Stomach (tissue), 9 donors: Measurements from ENCODE around the gene TMEM181. TPM values are rescaled to one million over a fixed set of nuclear protein-coding genes. Genes with fewer than 3 reads are reported as not detected.
A peak's percentile ranks its signal among the peaks of the same experiment; 100 is the strongest.

ENCODE experiments used
- DNase-seq, 2 donors: peaks; one replicate each; pipeline versions ENCODE4 v3.0.0 to v3.0.0-alpha.2; 2013 to 2019
- H3K27ac ChIP-seq, 5 donors: fragments of 200-600 bp in 4 of 5; sonication (generic) in 4 of 5; one replicate each; pipeline ENCODE4 v1.5.1; 2013 to 2019; ENCODE audit warnings: mild to moderate bottlenecking in 1 of 5, moderate library complexity in 1 of 5
- H3K27me3 ChIP-seq, 3 donors: fragments of 200-600 bp; sonication (generic); one replicate each; pipeline ENCODE4 v1.5.1; 2017 to 2019; ENCODE audit warnings: mixed run types in 1 of 3
- H3K36me3 ChIP-seq, 4 donors: fragments of 200-600 bp; sonication (generic); 1 replicate in 3 of 4; 2 replicates in 1 of 4; pipeline ENCODE4 v1.5.1; 2016 to 2019
- H3K4me1 ChIP-seq, 4 donors: fragments of 200-600 bp; sonication (generic); one replicate each; pipeline ENCODE4 v1.5.1; 2016 to 2019
- H3K4me3 ChIP-seq, 4 donors: fragments of 200-600 bp; sonication (generic) in 3 of 4; one replicate each; pipeline ENCODE4 v1.5.1; 2016 to 2019; ENCODE audit warnings: mild to moderate bottlenecking in 1 of 4
- H3K9me3 ChIP-seq, 4 donors: fragments of 200-600 bp; sonication (generic); one replicate each; pipeline ENCODE4 v1.5.1; 2016 to 2019
- CTCF ChIP-seq, 7 experiments: fragments of 450-650 bp in 4 of 7; fragments of 200-600 bp in 3 of 7; sonication (generic) in 3 of 7; IDR thresholded peaks; one replicate each; pipeline ENCODE4 v1.5.1; 2016 to 2019; ENCODE audit warnings: antibody characterized with exemption in 7 of 7, control low read depth in 2 of 7, mild to moderate bottlenecking in 1 of 7
- EP300 ChIP-seq: sonication (generic); formaldehyde crosslinking; IDR thresholded peaks from one replicate; pipeline ENCODE4 v1.6.1; 2017; ENCODE audit warnings: antibody characterized with exemption
- POLR2A ChIP-seq, 4 donors: fragments of 450-650 bp; IDR thresholded peaks; one replicate each; pipeline ENCODE4 v1.6.1; 2016; ENCODE audit warnings: antibody characterized with exemption in 4 of 4, control low read depth in 2 of 4, mild to moderate bottlenecking in 1 of 4, moderate library complexity in 1 of 4
- POLR2AphosphoS5 ChIP-seq, 3 donors: sonication (generic); formaldehyde crosslinking; IDR thresholded peaks; one replicate each; pipeline ENCODE4 v1.6.1; 2016; ENCODE audit warnings: antibody characterized with exemption in 3 of 3
- WGBS, 5 donors: extraction: QIAGEN DNeasy Blood & Tissue Kit in 3 of 5; methylation state at CpG; one replicate each; pipeline versions ENCODE4 v1.1.5 to v1.1.7; 2013 to 2018; 5-methylcytosine and 5-hydroxymethylcytosine counted together
- intact Hi-C: fragments of 100-400 bp; cut with DNase I; formaldehyde crosslinking; loops from one replicate; pipeline ENCODE4 v1.15.1; 2023; ENCODE audit warnings: low total_unique reads
- polyA plus RNA-seq, 3 donors: library from polyadenylated mRNA; stranded (reverse); fragments of 200-250 nt; gene quantifications; one replicate each; pipeline ENCODE4 v1.2.3, GENCODE V29; 2013
- total RNA-seq, 5 donors: library from RNA; depleted of rRNA; stranded (reverse); fragments of >200 nt; gene quantifications; one replicate each; pipeline versions ENCODE4 v1.1.0 to v1.2.3, GENCODE V29; 2014 to 2016
- donor health status: healthy with polysubstance abuse.
- donor health status: Bipolar disorder and iron deficiency.
- donor health status: healthy.

The TMEM181 gene
- total and polyA plus RNA-seq, 8 donors = 2.9 to 62.2 (median 15.0) TPM

- 85 to 95% (median 94%) methylated on average over 10 to 11 of the region's 11 CpGs for WGBS, 5 donors
- intact Hi-C loops = no loop called here
- H3K27me3 ChIP-seq = no peaks in the 10 kb centered on the region
- TF ChIP-seq POLR2AphosphoS5 (IDR thresholded peaks at IDR 0.05) (no peak), CTCF (IDR thresholded peaks at IDR 0.05) (no peak), EP300 (no peak), POLR2A (IDR thresholded peaks at IDR 0.05) (no peak)
- peak overlapping the region in 3 of 5 donors; percentile 70 to 83 (median 81) for H3K27ac ChIP-seq
- no peak overlapping the region for H3K4me3 ChIP-seq
- DNase-seq = peak in 1 of 2 donors; percentile 15
- H3K9me3 ChIP-seq = no peaks in the 10 kb centered on the region
- peaks cover 19 to 82% (median 73%) of the 10 kb centered on the region in 4 donors for H3K36me3 ChIP-seq
- H3K4me1 ChIP-seq = peaks cover 13 to 38% (median 21%) of the 10 kb centered on the region in 4 donors
Observed at GRCh38 chr6:158633127-158633526, 73.2 kb downstream of the TMEM181 start.

- WGBS, 5 donors = 71 to 78% (median 72%) methylated on average over 6 of the region's 6 CpGs
Observed at GRCh38 chr6:158634695-158635426, 75.0 kb downstream of the TMEM181 start.

GRCh38 chr6:158635427-158636073 lies 75.7 kb downstream of the TMEM181 start:
- 88 to 92% (median 91%) methylated on average over 7 of the region's 7 CpGs for WGBS, 5 donors
- Histone ChIP-seq H3K4me3 (no peak overlapping the region), H3K4me1 (peaks cover 14 to 49% (median 31%) of the 10 kb centered on the region in 4 donors), H3K27ac (peak overlapping the region in 2 of 5 donors; percentile 2 to 12), H3K36me3 (peaks cover 10 to 81% (median 54%) of the 10 kb centered on the region in 4 donors), H3K9me3 (no peaks in the 10 kb centered on the region), H3K27me3 (no peaks in the 10 kb centered on the region)
- no peak for DNase-seq
- intact Hi-C loops = no loop called here
- TF ChIP-seq POLR2A (IDR thresholded peaks at IDR 0.05) = no peak
- TF ChIP-seq EP300 = no peak
- no peak for TF ChIP-seq CTCF (IDR thresholded peaks at IDR 0.05)
- TF ChIP-seq POLR2AphosphoS5 (IDR thresholded peaks at IDR 0.05) = no peak

More at GRCh38 chr6:158634695-158635426, 75.0 kb downstream of the TMEM181 start:
- H3K9me3 ChIP-seq = no peaks in the 10 kb centered on the region
- H3K27ac ChIP-seq = peak overlapping the region in 2 of 5 donors; percentile 2 to 12
- peaks cover 10 to 77% (median 60%) of the 10 kb centered on the region in 4 donors for H3K36me3 ChIP-seq
- H3K4me3 ChIP-seq = no peak overlapping the region
- peak in 1 of 2 donors; percentile 16 for DNase-seq
- intact Hi-C loops = no loop called here
- H3K4me1 ChIP-seq = peaks cover 10 to 48% (median 26%) of the 10 kb centered on the region in 4 donors
- no peaks in the 10 kb centered on the region for H3K27me3 ChIP-seq
- TF ChIP-seq POLR2AphosphoS5 (IDR thresholded peaks at IDR 0.05) = no peak
- no peak for TF ChIP-seq CTCF (IDR thresholded peaks at IDR 0.05)
- no peak for TF ChIP-seq EP300
- no peak for TF ChIP-seq POLR2A (IDR thresholded peaks at IDR 0.05)

GRCh38 chr6:158636778-158637177 lies 76.9 kb downstream of the TMEM181 start:
- DNase-seq = no peak
- H3K36me3 ChIP-seq = peaks cover 10 to 76% (median 52%) of the 10 kb centered on the region in 4 donors
- 88 to 93% (median 92%) methylated on average over 8 of the region's 8 CpGs for WGBS, 5 donors
- intact Hi-C loops = no loop called here
- no peak overlapping the region for H3K27ac ChIP-seq
- H3K4me1 ChIP-seq = peaks cover 14 to 49% (median 31%) of the 10 kb centered on the region in 4 donors
- TF ChIP-seq CTCF (IDR thresholded peaks at IDR 0.05) (no peak), POLR2AphosphoS5 (IDR thresholded peaks at IDR 0.05) (no peak), POLR2A (IDR thresholded peaks at IDR 0.05) (no peak), EP300 (no peak)
- no peaks in the 10 kb centered on the region for H3K9me3 ChIP-seq
- no peak overlapping the region for H3K4me3 ChIP-seq
- no peaks in the 10 kb centered on the region for H3K27me3 ChIP-seq
